HFFc6 (cell line): ENCODE results near the gene SCYGR7. TPM values are rescaled to one million over a fixed set of nuclear protein-coding genes. Genes with fewer than 3 reads are reported as not detected.

Experiments
- DNase-seq: peaks from one replicate; pipeline ENCODE4 v3.0.0-alpha.2; 2018
- H3K27ac Mint-ChIP-seq: 2 replicates; pipeline ENCODE4 v1.8.0; 2020; ENCODE audit warnings: mild to moderate bottlenecking, mixed read lengths
- H3K27me3 Mint-ChIP-seq: 2 replicates; pipeline ENCODE4 v1.8.0; 2021; ENCODE audit warnings: mild to moderate bottlenecking, moderate library complexity, mixed read lengths; ENCODE audit not compliant: insufficient read depth
- H3K36me3 Mint-ChIP-seq: 2 replicates; pipeline ENCODE4 v1.8.0; 2021; ENCODE audit warnings: low read depth, mixed read lengths
- H3K4me1 Mint-ChIP-seq: 2 replicates; pipeline ENCODE4 v1.8.0; 2020; ENCODE audit warnings: low read depth, mixed read lengths
- H3K4me3 Mint-ChIP-seq: 2 replicates; pipeline ENCODE4 v1.8.0; 2020; ENCODE audit warnings: mild to moderate bottlenecking, moderate library complexity, mixed read lengths
- H3K9me3 Mint-ChIP-seq: 2 replicates; pipeline ENCODE4 v1.8.0; 2020; ENCODE audit warnings: mild to moderate bottlenecking, mixed read lengths
- total RNA-seq, 6 experiments: library from RNA; stranded (reverse); fragmentation: NEBNext Ultra II Directional; extraction: Animal tissue kit (Norgen Biotek cat#: 25700); gene quantifications; 2 replicates in 1 of 6; 3 replicates in 5 of 6; pipeline ENCODE4 v1.2.3, GENCODE V29; 2021
- TF ChIP-seq, protein P1 (sequence below): fragments of 200-600 bp; sonication (generic); IDR thresholded peaks from 2 replicates; pipeline ENCODE4 v1.5.0; 2021; ENCODE audit warnings: antibody characterized with exemption, mild to moderate bottlenecking

Gene SCYGR7
- total RNA-seq, 6 experiments from 2014 or later: not detected

DNA sequence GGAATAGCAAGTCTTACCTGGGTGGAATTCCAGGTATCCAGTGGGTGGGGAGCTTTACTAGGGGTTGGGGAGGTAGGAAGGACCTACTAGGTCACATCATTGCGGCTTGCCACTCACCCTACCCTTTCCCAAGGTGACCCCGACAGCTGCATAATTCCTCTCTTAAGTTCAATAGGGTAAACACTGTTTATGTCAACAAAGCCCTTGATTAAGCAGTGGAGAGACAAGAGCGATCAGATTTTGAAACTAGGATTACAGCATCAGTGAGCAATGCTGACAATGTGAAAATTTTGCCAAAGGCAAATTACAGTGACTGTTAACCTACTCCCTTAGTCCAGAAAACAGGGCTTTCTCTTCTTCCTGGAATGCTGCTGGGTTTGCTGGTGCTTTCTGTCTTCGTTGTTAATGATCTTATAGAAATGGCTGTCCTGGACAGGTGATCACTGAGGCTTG lies 24.8 kb upstream of the SCYGR7 start:
- Mint-ChIP-seq H3K4me3 (no peak overlapping the region), H3K9me3 (no peaks in the 10 kb centered on the region), H3K27ac (no peak overlapping the region), H3K4me1 (peaks cover 15% of the 10 kb centered on the region), H3K27me3 (peaks cover 8% of the 10 kb centered on the region), H3K36me3 (no peaks in the 10 kb centered on the region)
- TF ChIP-seq, protein P1, sequence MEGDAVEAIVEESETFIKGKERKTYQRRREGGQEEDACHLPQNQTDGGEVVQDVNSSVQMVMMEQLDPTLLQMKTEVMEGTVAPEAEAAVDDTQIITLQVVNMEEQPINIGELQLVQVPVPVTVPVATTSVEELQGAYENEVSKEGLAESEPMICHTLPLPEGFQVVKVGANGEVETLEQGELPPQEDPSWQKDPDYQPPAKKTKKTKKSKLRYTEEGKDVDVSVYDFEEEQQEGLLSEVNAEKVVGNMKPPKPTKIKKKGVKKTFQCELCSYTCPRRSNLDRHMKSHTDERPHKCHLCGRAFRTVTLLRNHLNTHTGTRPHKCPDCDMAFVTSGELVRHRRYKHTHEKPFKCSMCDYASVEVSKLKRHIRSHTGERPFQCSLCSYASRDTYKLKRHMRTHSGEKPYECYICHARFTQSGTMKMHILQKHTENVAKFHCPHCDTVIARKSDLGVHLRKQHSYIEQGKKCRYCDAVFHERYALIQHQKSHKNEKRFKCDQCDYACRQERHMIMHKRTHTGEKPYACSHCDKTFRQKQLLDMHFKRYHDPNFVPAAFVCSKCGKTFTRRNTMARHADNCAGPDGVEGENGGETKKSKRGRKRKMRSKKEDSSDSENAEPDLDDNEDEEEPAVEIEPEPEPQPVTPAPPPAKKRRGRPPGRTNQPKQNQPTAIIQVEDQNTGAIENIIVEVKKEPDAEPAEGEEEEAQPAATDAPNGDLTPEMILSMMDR: no peak
- peak; percentile 42 for DNase-seq

DNA sequence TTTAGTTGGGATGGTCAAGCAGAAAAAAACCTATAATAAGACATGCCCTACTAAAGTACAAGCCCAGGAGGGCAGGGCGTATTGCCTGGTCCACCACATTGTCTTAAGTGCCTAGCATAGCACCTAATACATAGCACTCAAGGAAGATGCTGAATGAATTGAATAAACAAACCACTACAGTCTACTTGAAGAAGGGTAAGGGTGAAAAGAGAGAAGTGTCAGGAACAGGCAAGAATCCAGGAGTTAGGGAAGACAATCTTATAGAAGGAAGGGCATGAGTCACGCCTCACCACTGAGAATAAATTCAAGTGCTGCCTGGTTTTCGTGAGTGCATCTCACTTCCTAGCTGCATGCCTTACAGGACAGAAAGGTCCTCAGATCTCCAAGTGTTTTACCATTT lies 24.2 kb upstream of the SCYGR7 start:
- Mint-ChIP-seq H3K36me3 (no peaks in the 10 kb centered on the region), H3K4me1 (peaks cover 15% of the 10 kb centered on the region), H3K27ac (no peak overlapping the region), H3K9me3 (no peaks in the 10 kb centered on the region), H3K27me3 (peaks cover 8% of the 10 kb centered on the region), H3K4me3 (no peak overlapping the region)
- TF ChIP-seq, protein P1: no peak
- DNase-seq: peak; percentile 19

DNA sequence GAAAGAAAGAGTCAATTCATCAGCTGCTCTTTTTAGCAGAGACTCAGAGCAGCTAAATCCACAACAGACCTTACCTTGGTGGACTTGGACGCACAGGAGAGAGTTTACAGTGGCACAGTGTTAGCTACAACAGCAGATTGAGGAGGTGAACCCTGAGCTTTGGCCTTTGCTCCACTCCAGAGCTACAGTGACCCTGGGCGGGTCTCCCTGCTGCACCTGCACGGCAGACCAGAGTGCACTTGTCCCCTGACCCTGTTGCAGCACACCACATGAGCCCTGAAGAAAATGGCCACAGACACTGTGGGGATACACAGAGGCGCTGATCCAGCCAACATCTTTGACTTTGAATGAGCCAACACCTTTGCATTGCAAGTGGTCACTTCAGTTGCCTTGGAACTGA lies 21.3 kb upstream of the SCYGR7 start:
- H3K36me3 Mint-ChIP-seq: no peaks in the 10 kb centered on the region
- no peaks in the 10 kb centered on the region for H3K9me3 Mint-ChIP-seq
- peaks cover 15% of the 10 kb centered on the region for H3K4me1 Mint-ChIP-seq
- H3K27ac Mint-ChIP-seq: no peak overlapping the region
- H3K4me3 Mint-ChIP-seq: no peak overlapping the region
- DNase-seq: no peak
- peaks cover 17% of the 10 kb centered on the region for H3K27me3 Mint-ChIP-seq
- TF ChIP-seq, protein P1: no peak

DNA sequence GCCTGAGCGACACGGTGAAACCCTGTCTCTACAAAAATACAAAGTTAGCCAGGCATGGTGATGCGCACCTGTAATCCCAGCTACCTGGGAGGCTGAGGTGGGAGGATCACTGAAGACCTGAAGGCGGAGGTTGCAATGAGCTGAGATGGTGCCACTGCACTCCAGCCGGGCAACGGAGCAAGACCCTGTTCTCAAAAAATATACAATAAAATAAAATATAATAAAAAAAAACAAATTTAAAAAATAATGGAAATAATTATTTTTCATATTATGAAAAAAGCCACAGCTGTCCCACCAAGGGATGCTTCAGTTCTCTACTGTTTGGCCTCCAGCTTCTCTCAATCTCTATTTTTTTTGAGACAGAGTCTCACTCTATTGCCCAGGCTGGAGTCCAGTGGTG lies 20.7 kb upstream of the SCYGR7 start:
- no peak for DNase-seq
- Mint-ChIP-seq H3K9me3 (no peaks in the 10 kb centered on the region), H3K27me3 (peaks cover 17% of the 10 kb centered on the region), H3K27ac (no peak overlapping the region), H3K4me1 (peaks cover 15% of the 10 kb centered on the region), H3K36me3 (no peaks in the 10 kb centered on the region), H3K4me3 (no peak overlapping the region)
- TF ChIP-seq, protein P1: no peak

DNA sequence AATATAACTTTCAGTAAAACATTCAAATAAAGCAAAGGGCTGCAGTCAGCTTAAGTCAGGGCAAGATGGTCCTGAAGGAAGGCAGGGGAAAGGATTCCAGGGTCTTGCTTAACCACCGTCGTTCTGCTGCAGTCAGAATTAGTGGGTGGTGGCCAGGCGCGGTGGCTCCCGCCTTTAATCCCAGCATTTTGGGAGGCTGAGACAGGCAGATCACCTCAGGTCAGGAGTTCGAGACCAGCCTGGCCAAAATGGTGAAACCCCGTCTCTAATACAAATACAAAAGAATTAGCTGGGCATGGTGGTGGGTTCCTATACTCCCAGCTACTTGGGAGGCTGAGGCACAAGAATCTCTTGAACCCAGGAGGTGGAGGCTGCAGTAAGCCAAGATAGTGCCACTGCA lies 17.1 kb upstream of the SCYGR7 start:
- Mint-ChIP-seq H3K36me3 (no peaks in the 10 kb centered on the region), H3K27me3 (peaks cover 15% of the 10 kb centered on the region), H3K27ac (no peak overlapping the region), H3K4me3 (no peak overlapping the region), H3K4me1 (no peaks in the 10 kb centered on the region), H3K9me3 (no peaks in the 10 kb centered on the region)
- TF ChIP-seq, protein P1: no peak
- DNase-seq: no peak

DNA sequence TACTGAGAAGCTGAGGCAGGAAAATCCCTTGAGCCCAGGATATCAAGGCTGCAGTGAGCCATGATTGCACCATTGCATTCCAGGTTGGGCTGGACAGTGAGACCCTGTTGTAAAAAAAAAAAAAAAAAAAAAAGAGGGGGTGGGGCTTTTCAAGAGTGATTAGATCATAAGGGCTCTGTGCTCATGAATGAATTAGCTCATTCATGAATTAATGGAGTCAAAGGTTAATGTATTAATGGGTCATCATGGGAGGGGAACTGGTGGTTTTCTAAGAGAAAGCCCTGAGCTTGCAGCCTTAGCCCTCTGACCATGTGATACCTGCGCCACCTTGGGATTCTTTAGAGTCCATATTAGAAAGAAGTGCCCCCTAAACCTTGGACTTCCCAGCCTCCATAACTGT lies 14.8 kb upstream of the SCYGR7 start:
- TF ChIP-seq, protein P1: no peak
- Mint-ChIP-seq H3K4me1 (peaks cover 5% of the 10 kb centered on the region; the same call in 1 of the 2 replicates), H3K9me3 (no peaks in the 10 kb centered on the region), H3K4me3 (no peak overlapping the region), H3K27ac (no peak overlapping the region), H3K36me3 (no peaks in the 10 kb centered on the region), H3K27me3 (peaks cover 21% of the 10 kb centered on the region)
- DNase-seq: no peak
